Measurements from ENCODE around the gene TPP1. TPM values are rescaled to one million over a fixed set of nuclear protein-coding genes. Genes with fewer than 3 reads are reported as not detected.
A peak's percentile ranks its signal among the peaks of the same experiment; 100 is the strongest.

TPP1 gene
- total and polyA plus RNA-seq, 9 of the 15 experiments (the other 6 are each of a cell fraction or from before 2014, with no cell fraction given) = 7.5 to 75.8 (median 15.7) TPM

DNA sequence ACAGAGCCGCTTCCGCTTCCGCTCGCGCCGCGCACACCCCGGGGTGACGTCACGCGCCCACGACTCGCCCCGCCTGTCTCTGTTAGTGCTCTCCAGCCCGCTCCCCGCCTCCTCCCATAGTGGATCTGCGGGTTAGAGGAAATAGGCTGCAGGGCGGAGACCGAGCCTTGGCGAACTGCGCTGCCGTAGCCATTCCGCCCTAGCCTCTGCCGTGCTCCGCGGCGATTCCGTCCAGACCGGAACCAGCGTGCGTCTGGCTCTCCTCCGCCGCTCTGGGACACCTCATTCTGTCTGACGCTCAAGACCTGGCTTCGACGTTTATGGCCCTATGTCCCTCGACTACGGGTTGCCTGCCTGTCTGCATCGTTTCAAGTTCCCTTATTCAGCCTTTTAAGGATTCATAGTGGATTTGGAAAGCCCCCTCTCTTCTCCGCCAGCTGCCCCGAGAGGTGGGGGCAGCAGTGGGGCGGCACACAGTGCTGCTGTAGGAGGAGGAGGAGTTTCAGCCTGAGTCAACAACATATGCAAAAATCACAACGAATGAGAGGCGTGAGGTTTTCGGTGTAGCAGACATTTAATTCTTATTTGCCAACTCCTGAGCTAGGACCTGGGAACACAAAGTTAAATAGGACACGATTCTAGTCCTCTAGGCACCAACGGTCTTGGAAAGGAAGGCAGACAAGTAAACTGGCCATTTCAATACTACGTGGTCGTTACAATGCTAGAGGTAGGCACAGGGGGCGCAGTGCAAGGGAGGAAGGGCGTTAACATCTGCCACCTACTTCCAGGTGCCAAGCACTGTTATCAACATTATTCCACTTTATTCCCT is 6.8 kb downstream of the TPP1 start, which contains the start of gene TAF10 (continued):
- TF ChIP-seq, protein P1, sequence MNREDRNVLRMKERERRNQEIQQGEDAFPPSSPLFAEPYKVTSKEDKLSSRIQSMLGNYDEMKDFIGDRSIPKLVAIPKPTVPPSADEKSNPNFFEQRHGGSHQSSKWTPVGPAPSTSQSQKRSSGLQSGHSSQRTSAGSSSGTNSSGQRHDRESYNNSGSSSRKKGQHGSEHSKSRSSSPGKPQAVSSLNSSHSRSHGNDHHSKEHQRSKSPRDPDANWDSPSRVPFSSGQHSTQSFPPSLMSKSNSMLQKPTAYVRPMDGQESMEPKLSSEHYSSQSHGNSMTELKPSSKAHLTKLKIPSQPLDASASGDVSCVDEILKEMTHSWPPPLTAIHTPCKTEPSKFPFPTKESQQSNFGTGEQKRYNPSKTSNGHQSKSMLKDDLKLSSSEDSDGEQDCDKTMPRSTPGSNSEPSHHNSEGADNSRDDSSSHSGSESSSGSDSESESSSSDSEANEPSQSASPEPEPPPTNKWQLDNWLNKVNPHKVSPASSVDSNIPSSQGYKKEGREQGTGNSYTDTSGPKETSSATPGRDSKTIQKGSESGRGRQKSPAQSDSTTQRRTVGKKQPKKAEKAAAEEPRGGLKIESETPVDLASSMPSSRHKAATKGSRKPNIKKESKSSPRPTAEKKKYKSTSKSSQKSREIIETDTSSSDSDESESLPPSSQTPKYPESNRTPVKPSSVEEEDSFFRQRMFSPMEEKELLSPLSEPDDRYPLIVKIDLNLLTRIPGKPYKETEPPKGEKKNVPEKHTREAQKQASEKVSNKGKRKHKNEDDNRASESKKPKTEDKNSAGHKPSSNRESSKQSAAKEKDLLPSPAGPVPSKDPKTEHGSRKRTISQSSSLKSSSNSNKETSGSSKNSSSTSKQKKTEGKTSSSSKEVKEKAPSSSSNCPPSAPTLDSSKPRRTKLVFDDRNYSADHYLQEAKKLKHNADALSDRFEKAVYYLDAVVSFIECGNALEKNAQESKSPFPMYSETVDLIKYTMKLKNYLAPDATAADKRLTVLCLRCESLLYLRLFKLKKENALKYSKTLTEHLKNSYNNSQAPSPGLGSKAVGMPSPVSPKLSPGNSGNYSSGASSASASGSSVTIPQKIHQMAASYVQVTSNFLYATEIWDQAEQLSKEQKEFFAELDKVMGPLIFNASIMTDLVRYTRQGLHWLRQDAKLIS (CRISPR knock-in tag; IDR thresholded peaks at IDR 0.05) = peak; percentile 81
- TF ChIP-seq PCBP1 (IDR thresholded peaks at IDR 0.05; ENCODE audit: low read depth, low read length, poor library complexity, severe bottlenecking) (peak; percentile 84), ZNF431 (CRISPR knock-in tag; IDR thresholded peaks at IDR 0.05) (peak; percentile 64; the same call in 1 of the 2 replicates), TBL1XR1 (IDR thresholded peaks at IDR 0.05; ENCODE audit: low read length in 2 of 2) (no peak), XRCC4 (IDR thresholded peaks at IDR 0.05; ENCODE audit: extremely low read depth, insufficient read depth, insufficient read length) (no peak), CXXC5 (CRISPR knock-in tag; IDR thresholded peaks at IDR 0.05) (peak; percentile 96), POLR2G (IDR thresholded peaks at IDR 0.05; ENCODE audit: low read depth, low read length) (peak; percentile 95), HNRNPK (IDR thresholded peaks at IDR 0.05; ENCODE audit: low read depth, low read length, poor library complexity, severe bottlenecking) (no peak)
- TF ChIP-seq, protein P2, sequence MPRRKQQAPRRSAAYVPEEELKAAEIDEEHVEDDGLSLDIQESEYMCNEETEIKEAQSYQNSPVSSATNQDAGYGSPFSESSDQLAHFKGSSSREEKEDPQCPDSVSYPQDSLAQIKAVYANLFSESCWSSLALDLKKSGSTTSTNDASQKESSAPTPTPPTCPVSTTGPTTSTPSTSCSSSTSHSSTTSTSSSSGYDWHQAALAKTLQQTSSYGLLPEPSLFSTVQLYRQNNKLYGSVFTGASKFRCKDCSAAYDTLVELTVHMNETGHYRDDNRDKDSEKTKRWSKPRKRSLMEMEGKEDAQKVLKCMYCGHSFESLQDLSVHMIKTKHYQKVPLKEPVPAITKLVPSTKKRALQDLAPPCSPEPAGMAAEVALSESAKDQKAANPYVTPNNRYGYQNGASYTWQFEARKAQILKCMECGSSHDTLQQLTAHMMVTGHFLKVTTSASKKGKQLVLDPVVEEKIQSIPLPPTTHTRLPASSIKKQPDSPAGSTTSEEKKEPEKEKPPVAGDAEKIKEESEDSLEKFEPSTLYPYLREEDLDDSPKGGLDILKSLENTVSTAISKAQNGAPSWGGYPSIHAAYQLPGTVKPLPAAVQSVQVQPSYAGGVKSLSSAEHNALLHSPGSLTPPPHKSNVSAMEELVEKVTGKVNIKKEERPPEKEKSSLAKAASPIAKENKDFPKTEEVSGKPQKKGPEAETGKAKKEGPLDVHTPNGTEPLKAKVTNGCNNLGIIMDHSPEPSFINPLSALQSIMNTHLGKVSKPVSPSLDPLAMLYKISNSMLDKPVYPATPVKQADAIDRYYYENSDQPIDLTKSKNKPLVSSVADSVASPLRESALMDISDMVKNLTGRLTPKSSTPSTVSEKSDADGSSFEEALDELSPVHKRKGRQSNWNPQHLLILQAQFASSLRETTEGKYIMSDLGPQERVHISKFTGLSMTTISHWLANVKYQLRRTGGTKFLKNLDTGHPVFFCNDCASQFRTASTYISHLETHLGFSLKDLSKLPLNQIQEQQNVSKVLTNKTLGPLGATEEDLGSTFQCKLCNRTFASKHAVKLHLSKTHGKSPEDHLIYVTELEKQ (CRISPR knock-in tag; IDR thresholded peaks at IDR 0.05) = no peak
- TF ChIP-seq, protein P3, sequence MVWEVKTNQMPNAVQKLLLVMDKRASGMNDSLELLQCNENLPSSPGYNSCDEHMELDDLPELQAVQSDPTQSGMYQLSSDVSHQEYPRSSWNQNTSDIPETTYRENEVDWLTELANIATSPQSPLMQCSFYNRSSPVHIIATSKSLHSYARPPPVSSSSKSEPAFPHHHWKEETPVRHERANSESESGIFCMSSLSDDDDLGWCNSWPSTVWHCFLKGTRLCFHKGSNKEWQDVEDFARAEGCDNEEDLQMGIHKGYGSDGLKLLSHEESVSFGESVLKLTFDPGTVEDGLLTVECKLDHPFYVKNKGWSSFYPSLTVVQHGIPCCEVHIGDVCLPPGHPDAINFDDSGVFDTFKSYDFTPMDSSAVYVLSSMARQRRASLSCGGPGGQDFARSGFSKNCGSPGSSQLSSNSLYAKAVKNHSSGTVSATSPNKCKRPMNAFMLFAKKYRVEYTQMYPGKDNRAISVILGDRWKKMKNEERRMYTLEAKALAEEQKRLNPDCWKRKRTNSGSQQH (CRISPR knock-in tag; IDR thresholded peaks at IDR 0.05) = peak; percentile 81
- TF ChIP-seq, protein P4, sequence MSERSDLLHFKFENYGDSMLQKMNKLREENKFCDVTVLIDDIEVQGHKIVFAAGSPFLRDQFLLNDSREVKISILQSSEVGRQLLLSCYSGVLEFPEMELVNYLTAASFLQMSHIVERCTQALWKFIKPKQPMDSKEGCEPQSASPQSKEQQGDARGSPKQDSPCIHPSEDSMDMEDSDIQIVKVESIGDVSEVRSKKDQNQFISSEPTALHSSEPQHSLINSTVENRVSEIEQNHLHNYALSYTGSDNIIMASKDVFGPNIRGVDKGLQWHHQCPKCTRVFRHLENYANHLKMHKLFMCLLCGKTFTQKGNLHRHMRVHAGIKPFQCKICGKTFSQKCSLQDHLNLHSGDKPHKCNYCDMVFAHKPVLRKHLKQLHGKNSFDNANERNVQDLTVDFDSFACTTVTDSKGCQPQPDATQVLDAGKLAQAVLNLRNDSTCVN (CRISPR knock-in tag; IDR thresholded peaks at IDR 0.05) = 0 out of 2 replicates have a peak, but pooled peaks have one; percentile 79
- TF ChIP-seq, protein P5, sequence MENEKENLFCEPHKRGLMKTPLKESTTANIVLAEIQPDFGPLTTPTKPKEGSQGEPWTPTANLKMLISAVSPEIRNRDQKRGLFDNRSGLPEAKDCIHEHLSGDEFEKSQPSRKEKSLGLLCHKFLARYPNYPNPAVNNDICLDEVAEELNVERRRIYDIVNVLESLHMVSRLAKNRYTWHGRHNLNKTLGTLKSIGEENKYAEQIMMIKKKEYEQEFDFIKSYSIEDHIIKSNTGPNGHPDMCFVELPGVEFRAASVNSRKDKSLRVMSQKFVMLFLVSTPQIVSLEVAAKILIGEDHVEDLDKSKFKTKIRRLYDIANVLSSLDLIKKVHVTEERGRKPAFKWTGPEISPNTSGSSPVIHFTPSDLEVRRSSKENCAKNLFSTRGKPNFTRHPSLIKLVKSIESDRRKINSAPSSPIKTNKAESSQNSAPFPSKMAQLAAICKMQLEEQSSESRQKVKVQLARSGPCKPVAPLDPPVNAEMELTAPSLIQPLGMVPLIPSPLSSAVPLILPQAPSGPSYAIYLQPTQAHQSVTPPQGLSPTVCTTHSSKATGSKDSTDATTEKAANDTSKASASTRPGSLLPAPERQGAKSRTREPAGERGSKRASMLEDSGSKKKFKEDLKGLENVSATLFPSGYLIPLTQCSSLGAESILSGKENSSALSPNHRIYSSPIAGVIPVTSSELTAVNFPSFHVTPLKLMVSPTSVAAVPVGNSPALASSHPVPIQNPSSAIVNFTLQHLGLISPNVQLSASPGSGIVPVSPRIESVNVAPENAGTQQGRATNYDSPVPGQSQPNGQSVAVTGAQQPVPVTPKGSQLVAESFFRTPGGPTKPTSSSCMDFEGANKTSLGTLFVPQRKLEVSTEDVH (IDR thresholded peaks at IDR 0.05; ENCODE audit: low read depth, partially characterized antibody) = peak; percentile 37

Measured in K562 (cell line).